Thyroid gland (tissue), 4 donors: ENCODE results near the gene SLC10A6. TPM values are rescaled to one million over a fixed set of nuclear protein-coding genes. Genes with fewer than 3 reads are reported as not detected.

Source experiments
- DNase-seq, 2 donors: peaks; one replicate each; pipeline ENCODE4 v3.0.0-alpha.2; 2019
- H3K27ac ChIP-seq, 3 donors: fragments of 200-600 bp; sonication (generic); 1 replicate in 2 of 3; 2 replicates in 1 of 3; pipeline ENCODE4 v1.5.1; 2016 to 2019; ENCODE audit warnings: mild to moderate bottlenecking in 1 of 3, moderate library complexity in 1 of 3
- H3K27me3 ChIP-seq: fragments of 200-600 bp; sonication (generic); one replicate; pipeline ENCODE4 v1.5.1; 2019
- H3K36me3 ChIP-seq, 2 donors: fragments of 200-600 bp; sonication (generic); one replicate each; pipeline ENCODE4 v1.5.1; 2016 to 2019
- H3K4me1 ChIP-seq, 2 donors: fragments of 200-600 bp; sonication (generic); one replicate each; pipeline ENCODE4 v1.5.1; 2017 to 2019
- H3K4me3 ChIP-seq, 3 donors: fragments of 200-600 bp; sonication (generic); replicated peaks in 1 of 3; 1 replicate in 2 of 3; 2 replicates in 1 of 3; pipeline ENCODE4 v1.5.1; 2016; ENCODE audit warnings: mild to moderate bottlenecking in 1 of 3
- H3K9me3 ChIP-seq: fragments of 200-600 bp; sonication (generic); one replicate; pipeline ENCODE4 v1.5.1; 2017
- CTCF ChIP-seq, 6 experiments: fragments of 200-600 bp in 3 of 6; fragments of 450-650 bp in 3 of 6; sonication (generic) in 3 of 6; IDR thresholded peaks; one replicate each; pipeline ENCODE4 v1.5.1; 2016 to 2019; ENCODE audit warnings: antibody characterized with exemption in 6 of 6, mild to moderate bottlenecking in 2 of 6, inconsistent platforms in 1 of 6, moderate library complexity in 1 of 6
- POLR2A ChIP-seq, 2 donors: fragments of 450-650 bp; IDR thresholded peaks; one replicate each; pipeline ENCODE4 v1.6.1; 2017; ENCODE audit warnings: antibody characterized with exemption in 2 of 2, mild to moderate bottlenecking in 2 of 2, moderate library complexity in 1 of 2
- WGBS, 2 donors: methylation state at CpG; one replicate each; pipeline ENCODE4 v1.1.5; 2017; 5-methylcytosine and 5-hydroxymethylcytosine counted together
- intact Hi-C: fragments of 100-400 bp; cut with DNase I; formaldehyde crosslinking; loops from one replicate; pipeline ENCODE4 v1.15.1; 2023
- total RNA-seq, 4 donors: library from RNA; depleted of rRNA; stranded (reverse); fragments of >200 nt; gene quantifications; one replicate each; pipeline ENCODE4 v1.2.3, GENCODE V29; 2016

SLC10A6 gene
- total RNA-seq, 4 donors from 2014 or later, result 1.5 to 7.1 (median 4.7) TPM

DNA sequence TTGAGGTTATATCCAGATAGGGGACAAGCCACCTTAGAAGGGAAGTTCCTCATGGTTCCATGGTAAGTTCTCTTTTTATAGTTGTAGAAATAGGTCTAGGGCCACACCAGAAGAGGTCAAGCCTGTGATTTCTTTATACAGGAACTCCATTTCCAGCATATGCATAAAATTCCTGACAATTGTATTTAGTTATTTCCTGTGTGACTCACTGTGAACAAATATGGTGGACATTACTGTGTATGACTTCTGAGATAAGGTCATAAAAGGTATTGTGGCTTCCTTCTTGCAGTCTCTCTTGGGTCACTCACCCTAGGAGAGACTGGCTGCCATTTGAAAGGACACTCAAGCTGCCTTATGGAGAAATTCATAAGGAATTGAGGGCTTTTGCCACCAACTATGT, 45.3 kb upstream of the SLC10A6 start:
- Histone ChIP-seq H3K27me3 (no peaks in the 10 kb centered on the region), H3K27ac (no peak overlapping the region), H3K9me3 (no peaks in the 10 kb centered on the region), H3K36me3 (no peaks in the 10 kb centered on the region), H3K4me1 (no peaks in the 10 kb centered on the region), H3K4me3 (no peak overlapping the region)
- intact Hi-C loops, result no loop called here
- no peak for TF ChIP-seq POLR2A (IDR thresholded peaks at IDR 0.05)
- no peak for DNase-seq

GRCh38 chr4:86893136-86893535, 44.0 kb upstream of the SLC10A6 start:
- Histone ChIP-seq H3K27ac (no peak overlapping the region), H3K4me1 (no peaks in the 10 kb centered on the region), H3K4me3 (no peak overlapping the region), H3K27me3 (no peaks in the 10 kb centered on the region), H3K9me3 (no peaks in the 10 kb centered on the region), H3K36me3 (no peaks in the 10 kb centered on the region)
- TF ChIP-seq CTCF (IDR thresholded peaks at IDR 0.05) (no peak), POLR2A (IDR thresholded peaks at IDR 0.05) (no peak)
- WGBS, 2 donors, result 92 to 93% methylated on average over 19 of the region's 19 CpGs
- no peak for DNase-seq
- intact Hi-C loops, result no loop called here

- WGBS, 2 donors, result 6 to 7% methylated on average over 11 to 12 of the region's 13 CpGs
These were observed 43.4 kb upstream of the SLC10A6 start for GRCh38 chr4:86892636-86892960.

DNA sequence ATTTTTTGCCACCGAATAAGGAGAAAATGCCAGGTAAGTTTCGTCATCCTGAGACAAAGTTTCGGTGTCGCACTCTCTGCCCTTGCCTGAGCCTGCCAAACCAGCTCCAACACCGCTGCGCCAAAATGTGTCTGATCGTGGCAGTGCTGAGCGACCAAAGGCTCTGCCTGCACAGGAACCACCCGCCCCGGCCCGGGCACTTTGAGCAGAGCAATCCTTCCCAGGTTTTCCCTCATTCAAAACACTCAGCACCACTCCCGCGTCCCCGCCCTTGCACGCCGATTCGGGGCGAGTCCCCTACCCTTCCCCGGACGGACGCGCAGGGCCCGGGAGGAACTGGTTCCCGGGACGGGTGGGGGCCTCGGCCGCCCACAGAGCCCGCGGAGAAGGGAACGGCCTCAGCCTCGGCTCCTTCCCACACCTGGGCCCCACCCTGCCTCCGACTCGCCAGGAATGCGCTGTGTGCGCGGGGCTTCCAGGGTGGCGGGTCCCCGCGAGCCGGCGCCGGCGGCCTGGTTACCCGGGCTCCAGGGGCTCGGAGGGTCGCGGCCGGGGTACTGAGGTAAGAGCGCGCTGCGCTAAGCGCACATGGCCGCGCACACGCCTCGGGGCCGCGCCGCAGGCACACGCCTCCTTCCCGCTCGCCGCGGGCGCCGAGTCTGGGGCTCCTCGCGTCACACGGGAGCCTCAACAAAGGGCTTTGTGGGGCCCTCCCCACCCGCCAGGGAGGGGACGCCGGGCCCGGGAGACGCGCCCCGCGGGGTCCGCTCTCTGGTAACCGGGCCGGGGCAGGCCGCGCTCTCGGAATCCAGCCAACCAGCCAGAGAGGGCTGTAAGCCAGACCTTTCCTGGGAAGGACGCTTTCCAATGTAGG, 42.8 kb upstream of the SLC10A6 start, which contains the start of gene C4orf36:
Gene C4orf36, minus strand, starts transcription at position 661 of the 874 bp plus-strand sequence. CDS start 902 bp downstream, outside the sequence.
- intact Hi-C loops, result no loop called here
- Histone ChIP-seq H3K9me3 (no peaks in the 10 kb centered on the region), H3K27me3 (no peaks in the 10 kb centered on the region), H3K27ac (peak within 1 kb of the TSS; percentile 80 to 91 (median 87)), H3K4me3 (peak within 1 kb of the TSS; percentile 18 to 94 (median 79)), H3K36me3 (no peaks in the 10 kb centered on the region), H3K4me1 (no peaks in the 10 kb centered on the region)
- 1 to 2% methylated on average over 13 to 23 of the region's 84 CpGs for WGBS, 2 donors
- no peak for TF ChIP-seq CTCF (IDR thresholded peaks at IDR 0.05)
- TF ChIP-seq POLR2A (IDR thresholded peaks at IDR 0.05), result peak in 1 of 2 donors; percentile 58
- DNase-seq, result peak; percentile 85 to 89

More at GRCh38 chr4:86892636-86892960, 43.4 kb upstream of the SLC10A6 start:
- TF ChIP-seq CTCF (IDR thresholded peaks at IDR 0.05) (no peak), POLR2A (IDR thresholded peaks at IDR 0.05) (no peak)
- no peaks in the 10 kb centered on the region for H3K9me3 ChIP-seq
- peak overlapping the region; percentile 80 to 91 (median 87) for H3K27ac ChIP-seq
- peak overlapping the region; percentile 18 to 94 (median 79) for H3K4me3 ChIP-seq
- intact Hi-C loops, result no loop called here
- DNase-seq, result no peak
- H3K36me3 ChIP-seq, result no peaks in the 10 kb centered on the region
- H3K4me1 ChIP-seq, result no peaks in the 10 kb centered on the region
- H3K27me3 ChIP-seq, result no peaks in the 10 kb centered on the region

- H3K36me3 ChIP-seq, result no peaks in the 10 kb centered on the region
- WGBS, 2 donors, result 70 to 74% methylated on average over 7 of the region's 7 CpGs
- intact Hi-C loops, result no loop called here
- H3K27me3 ChIP-seq, result no peaks in the 10 kb centered on the region
- TF ChIP-seq CTCF (IDR thresholded peaks at IDR 0.05), result no peak
- TF ChIP-seq POLR2A (IDR thresholded peaks at IDR 0.05), result no peak
- no peak overlapping the region for H3K4me3 ChIP-seq
- no peaks in the 10 kb centered on the region for H3K4me1 ChIP-seq
- no peak for DNase-seq
- H3K27ac ChIP-seq, result no peak overlapping the region
- H3K9me3 ChIP-seq, result no peaks in the 10 kb centered on the region
These were observed 41.6 kb upstream of the SLC10A6 start for GRCh38 chr4:86890790-86891189.
